HG03159 (cell line): ENCODE results near the gene BSPRY.
A peak's percentile ranks its signal among the peaks of the same experiment; 100 is the strongest.
"Not testable (repeated sequence)": the region's sequence is repeated elsewhere in the genome, so short reads cannot be mapped to it uniquely, and the experiment has no call there.

Source experiments
- ATAC-seq: cut with Tn5 transposase; IDR thresholded peaks from one replicate; pipeline ENCODE4 v1.9.1; 2021; ENCODE audit warnings: mild to moderate bottlenecking, moderate library complexity; ENCODE audit not compliant: unreplicated experiment

Gene BSPRY

GRCh38 chr9:113340011-113340699, 9.2 kb upstream of the BSPRY start, which contains the start of gene WDR31:
Gene WDR31, minus strand, starts transcription at chr9:113340275. Its CDS starts 8,253 bp downstream, at chr9:113332022.
- ATAC-seq: peak; percentile 97

- ATAC-seq: no peak
Observed at GRCh38 chr9:113341712-113342410, 7.5 kb upstream of the BSPRY start.

- ATAC-seq: no peak
Observed at GRCh38 chr9:113343732-113344231, 5.6 kb upstream of the BSPRY start.

- ATAC-seq: no peak
Observed at GRCh38 chr9:113345190-113345589, 4.2 kb upstream of the BSPRY start.

GRCh38 chr9:113345671-113346070, 3.7 kb upstream of the BSPRY start:
- no peak for ATAC-seq

- no peak for ATAC-seq
Observed at GRCh38 chr9:113348437-113348836, 904 bp upstream of the BSPRY start.

GRCh38 chr9:113349066-113349444, 286 bp upstream of the BSPRY start:
- ATAC-seq: no peak

- no peak for ATAC-seq
Observed at GRCh38 chr9:113350107-113350661, 843 bp downstream of the BSPRY start.

- peak; percentile 39 for ATAC-seq
Observed at GRCh38 chr9:113350937-113351336, 1.6 kb downstream of the BSPRY start.

GRCh38 chr9:113352006-113352405, 2.7 kb downstream of the BSPRY start:
- ATAC-seq: no peak

GRCh38 chr9:113352411-113352810, 3.1 kb downstream of the BSPRY start:
- ATAC-seq: no peak

GRCh38 chr9:113355040-113355596, 5.8 kb downstream of the BSPRY start:
- no peak for ATAC-seq

GRCh38 chr9:113356686-113357292, 7.4 kb downstream of the BSPRY start:
- no peak for ATAC-seq

- ATAC-seq: no peak
Observed at GRCh38 chr9:113359385-113359784, 10.0 kb downstream of the BSPRY start.

- ATAC-seq: no peak
Observed at GRCh38 chr9:113360242-113360842, 11.0 kb downstream of the BSPRY start.

GRCh38 chr9:113361304-113362018, 12.1 kb downstream of the BSPRY start:
- no peak for ATAC-seq

GRCh38 chr9:113363336-113363735, 14.0 kb downstream of the BSPRY start:
- ATAC-seq: no peak

GRCh38 chr9:113364951-113365350, 15.6 kb downstream of the BSPRY start:
- no peak for ATAC-seq

GRCh38 chr9:113365652-113366051, 16.3 kb downstream of the BSPRY start:
- ATAC-seq: not testable (repeated sequence)

GRCh38 chr9:113368348-113368981, 19.1 kb downstream of the BSPRY start:
- ATAC-seq: no peak
